ENCODE data around the gene ATAD3A. TPM values are rescaled to one million over a fixed set of nuclear protein-coding genes. Genes with fewer than 3 reads are reported as not detected.
A peak's percentile ranks its signal among the peaks of the same experiment; 100 is the strongest.
"Not testable (repeated sequence)": the region's sequence is repeated elsewhere in the genome, so short reads cannot be mapped to it uniquely, and the experiment has no call there.

ATAD3A gene
- polyA plus RNA-seq, 6 donors from 2014 or later = 2.1 to 13.0 (median 5.8) TPM

GRCh38 chr1:1505366-1505798 is 6.6 kb upstream of the ATAD3A start:
- H3K4me3 Mint-ChIP-seq = peak overlapping the region; percentile 72 to 92 (median 84)
- peaks cover 10 to 14% (median 10%) of the 10 kb centered on the region in 3 donors for H3K4me1 Mint-ChIP-seq
- not testable (repeated sequence) for H3K9me3 Mint-ChIP-seq, H3K27me3 Mint-ChIP-seq, H3K36me3 Mint-ChIP-seq
- peak; percentile 34 for DNase-seq
- H3K27ac Mint-ChIP-seq = peak overlapping the region; percentile 95 to 99 (median 98)
- ATAC-seq (ENCODE audit: low read depth in 2 of 2) = peak; percentile 82 to 87

- DNase-seq; H3K9me3 Mint-ChIP-seq; H3K36me3 Mint-ChIP-seq; ATAC-seq (ENCODE audit: low read depth in 2 of 2); H3K27me3 Mint-ChIP-seq: not testable (repeated sequence)
- Mint-ChIP-seq H3K4me1 (peaks cover 11 to 16% (median 11%) of the 10 kb centered on the region in 3 donors), H3K4me3 (peak overlapping the region in 7 of 8 donors; percentile 72 to 92 (median 86)), H3K27ac (peak overlapping the region in 5 of 6 donors; percentile 78 to 99 (median 98))
These were observed 6.2 kb upstream of the ATAD3A start for GRCh38 chr1:1505801-1506200.

- H3K27ac Mint-ChIP-seq = peak overlapping the region in 2 of 6 donors; percentile 59 to 78
- DNase-seq = no peak
- H3K4me3 Mint-ChIP-seq = peak overlapping the region in 1 of 8 donors; percentile 52
These were observed 4.7 kb upstream of the ATAD3A start for GRCh38 chr1:1507305-1507704.

GRCh38 chr1:1508775-1509464 is 3.0 kb upstream of the ATAD3A start:
- H3K4me3 Mint-ChIP-seq; H3K36me3 Mint-ChIP-seq; ATAC-seq (ENCODE audit: low read depth in 2 of 2); H3K9me3 Mint-ChIP-seq; H3K27ac Mint-ChIP-seq; H3K27me3 Mint-ChIP-seq; DNase-seq: not testable (repeated sequence)
- H3K4me1 Mint-ChIP-seq = peaks cover 21 to 26% (median 24%) of the 10 kb centered on the region in 3 donors

More at GRCh38 chr1:1507305-1507704, 4.7 kb upstream of the ATAD3A start:
- H3K4me1 Mint-ChIP-seq = peaks cover 16 to 26% (median 19%) of the 10 kb centered on the region in 3 donors
- H3K9me3 Mint-ChIP-seq = no peaks in the 10 kb centered on the region
- no peaks in the 10 kb centered on the region for H3K36me3 Mint-ChIP-seq
- H3K27me3 Mint-ChIP-seq = no peaks in the 10 kb centered on the region
- no peak for ATAC-seq (ENCODE audit: low read depth in 2 of 2)

- H3K27ac Mint-ChIP-seq, H3K36me3 Mint-ChIP-seq: not testable (repeated sequence)
- H3K4me1 Mint-ChIP-seq = peaks cover 21 to 29% (median 26%) of the 10 kb centered on the region in 3 donors
These were observed 2.5 kb upstream of the ATAD3A start for GRCh38 chr1:1509465-1509850.

GRCh38 chr1:1510912-1511532 is 940 bp upstream of the ATAD3A start:
- H3K27me3 Mint-ChIP-seq = no peaks in the 10 kb centered on the region
- H3K4me3 Mint-ChIP-seq = peak overlapping the region; percentile 85 to 93 (median 88)
- no peaks in the 10 kb centered on the region for H3K36me3 Mint-ChIP-seq
- ATAC-seq (ENCODE audit: low read depth in 2 of 2) (no peak), DNase-seq (no peak)
- H3K27ac Mint-ChIP-seq = peak overlapping the region; percentile 85 to 95 (median 92)
- H3K9me3 Mint-ChIP-seq = no peaks in the 10 kb centered on the region
- peaks cover 12 to 21% (median 12%) of the 10 kb centered on the region in 3 donors for H3K4me1 Mint-ChIP-seq

More at GRCh38 chr1:1509465-1509850, 2.5 kb upstream of the ATAD3A start:
- not testable (repeated sequence) for DNase-seq; H3K27me3 Mint-ChIP-seq; ATAC-seq (ENCODE audit: low read depth in 2 of 2); H3K9me3 Mint-ChIP-seq; H3K4me3 Mint-ChIP-seq

GRCh38 chr1:1512425-1512824 is 463 bp downstream of the ATAD3A start:
- ATAC-seq (ENCODE audit: low read depth in 2 of 2) (peak; percentile 8 to 12), DNase-seq (peak; percentile 24)
- Mint-ChIP-seq H3K4me3 (peak overlapping the region; percentile 49 to 90 (median 72)), H3K4me1 (peaks cover 12 to 21% (median 12%) of the 10 kb centered on the region in 3 donors), H3K27ac (peak overlapping the region in 1 of 6 donors; percentile 93)
- not testable (repeated sequence) for H3K9me3 Mint-ChIP-seq, H3K27me3 Mint-ChIP-seq, H3K36me3 Mint-ChIP-seq

- DNase-seq; H3K36me3 Mint-ChIP-seq; H3K9me3 Mint-ChIP-seq; H3K27me3 Mint-ChIP-seq; ATAC-seq (ENCODE audit: low read depth in 2 of 2): not testable (repeated sequence)
- H3K4me3 Mint-ChIP-seq = peak overlapping the region in 7 of 8 donors; percentile 49 to 83 (median 60)
- H3K27ac Mint-ChIP-seq = peak overlapping the region in 1 of 6 donors; percentile 76
- peaks cover 12 to 21% (median 12%) of the 10 kb centered on the region in 3 donors for H3K4me1 Mint-ChIP-seq
These were observed 1.7 kb downstream of the ATAD3A start for GRCh38 chr1:1513675-1514074.

- H3K4me3 Mint-ChIP-seq; ATAC-seq (ENCODE audit: low read depth in 2 of 2); H3K9me3 Mint-ChIP-seq; H3K27me3 Mint-ChIP-seq; H3K27ac Mint-ChIP-seq; H3K36me3 Mint-ChIP-seq; DNase-seq: not testable (repeated sequence)
- peaks cover 12 to 21% (median 12%) of the 10 kb centered on the region in 3 donors for H3K4me1 Mint-ChIP-seq
These were observed 2.4 kb downstream of the ATAD3A start for GRCh38 chr1:1514376-1514775.

GRCh38 chr1:1516923-1517322 is 5.0 kb downstream of the ATAD3A start:
- H3K27ac Mint-ChIP-seq = peak overlapping the region in 1 of 6 donors; percentile 66
- DNase-seq; H3K36me3 Mint-ChIP-seq; ATAC-seq (ENCODE audit: low read depth in 2 of 2); H3K27me3 Mint-ChIP-seq; H3K9me3 Mint-ChIP-seq: not testable (repeated sequence)
- peaks cover 3 to 15% (median 4%) of the 10 kb centered on the region in 3 donors for H3K4me1 Mint-ChIP-seq
- peak overlapping the region in 1 of 8 donors; percentile 57 for H3K4me3 Mint-ChIP-seq

- no peaks in the 10 kb centered on the region for H3K27me3 Mint-ChIP-seq
- no peaks in the 10 kb centered on the region for H3K9me3 Mint-ChIP-seq
- DNase-seq (no peak), ATAC-seq (ENCODE audit: low read depth in 2 of 2) (no peak)
- H3K36me3 Mint-ChIP-seq = peaks cover 0 to 5% of the 10 kb centered on the region in 2 donors
- peaks cover 0 to 10% (median 2%) of the 10 kb centered on the region in 3 donors for H3K4me1 Mint-ChIP-seq
- H3K4me3 Mint-ChIP-seq = peak overlapping the region in 1 of 8 donors; percentile 29
- H3K27ac Mint-ChIP-seq = peak overlapping the region in 2 of 6 donors; percentile 24 to 95
These were observed 6.1 kb downstream of the ATAD3A start for GRCh38 chr1:1517973-1518620.

GRCh38 chr1:1518621-1519007 is 6.7 kb downstream of the ATAD3A start:
- H3K4me3 Mint-ChIP-seq = not testable (repeated sequence)

GRCh38 chr1:1519805-1520505 is 8.0 kb downstream of the ATAD3A start:
- not testable (repeated sequence) for H3K4me1 Mint-ChIP-seq; ATAC-seq (ENCODE audit: low read depth in 2 of 2); H3K27me3 Mint-ChIP-seq

More at GRCh38 chr1:1518621-1519007, 6.7 kb downstream of the ATAD3A start:
- H3K27ac Mint-ChIP-seq = peak overlapping the region in 2 of 6 donors; percentile 24 to 92
- DNase-seq; H3K27me3 Mint-ChIP-seq; H3K9me3 Mint-ChIP-seq; H3K36me3 Mint-ChIP-seq; ATAC-seq (ENCODE audit: low read depth in 2 of 2): not testable (repeated sequence)
- H3K4me1 Mint-ChIP-seq = peaks cover 0 to 10% (median 2%) of the 10 kb centered on the region in 3 donors

More at GRCh38 chr1:1519805-1520505, 8.0 kb downstream of the ATAD3A start:
- not testable (repeated sequence) for H3K4me3 Mint-ChIP-seq, DNase-seq, H3K36me3 Mint-ChIP-seq, H3K9me3 Mint-ChIP-seq
- H3K27ac Mint-ChIP-seq = peak overlapping the region in 1 of 6 donors; percentile 70

Data from naive B cell (primary cell).